OCI-LY7 (cell line): Measurements from ENCODE around the gene MTAP. TPM values are rescaled to one million over a fixed set of nuclear protein-coding genes. Genes with fewer than 3 reads are reported as not detected.

Experiments
- BruUV-seq: library from RNA; stranded (reverse); fragments of 400-500 nt; replicated peaks from 2 replicates; lab custom pipeline; 2021; lab: Mats Ljungman, UMichigan
- CTCF ChIA-PET: fragments of 300-600 bp; sonication (Branson Sonifier 250); formaldehyde crosslinking; loops from one replicate; lab custom pipeline; 2022; ENCODE audit warnings: antibody characterized with exemption; ENCODE audit not compliant: unreplicated experiment; lab: Charles Lee
- POLR2A ChIA-PET: fragments of 300-600 bp; sonication (Branson Sonifier 250); formaldehyde crosslinking; loops from one replicate; lab custom pipeline; 2022; ENCODE audit warnings: antibody characterized with exemption; lab: Charles Lee
- DNase-seq: peaks from one replicate; pipeline ENCODE4 v3.0.0-alpha.2; 2015; ENCODE audit warnings: low spot score
- H2AFZ ChIP-seq: fragments of 200-600 bp; sonication (generic), shearing (Covaris generic); 2 replicates; pipeline ENCODE4 v1.6.1; 2014; ENCODE audit warnings: mild to moderate bottlenecking, antibody characterized with exemption, low read length, moderate library complexity
- H3K27ac ChIP-seq: fragments of 200-600 bp; sonication (generic); 2 replicates; pipeline ENCODE4 v1.5.1; 2014; ENCODE audit warnings: mixed run types, low read depth, mild to moderate bottlenecking, moderate library complexity, low read length, inconsistent platforms; ENCODE audit not compliant: poor library complexity, severe bottlenecking
- H3K36me3 ChIP-seq: fragments of 200-600 bp; sonication (generic); 2 replicates; pipeline ENCODE4 v1.6.1; 2014; ENCODE audit warnings: mild to moderate bottlenecking, antibody characterized with exemption, low read length, moderate library complexity, mixed read lengths; ENCODE audit not compliant: insufficient read depth
- H3K4me1 ChIP-seq: fragments of 200-600 bp; sonication (generic); 2 replicates; pipeline ENCODE4 v1.5.1; 2014; ENCODE audit warnings: mild to moderate bottlenecking, low read length; ENCODE audit not compliant: insufficient read depth, poor library complexity, severe bottlenecking
- H3K4me2 ChIP-seq: fragments of 200-600 bp; sonication (generic); 2 replicates; pipeline ENCODE4 v1.6.1; 2014; ENCODE audit warnings: mild to moderate bottlenecking, low read length
- H3K4me3 ChIP-seq: fragments of 200-600 bp; sonication (generic); 2 replicates; pipeline ENCODE4 v1.5.1; 2014; ENCODE audit warnings: mild to moderate bottlenecking, low read depth, low read length; ENCODE audit not compliant: poor library complexity, severe bottlenecking
- H3K79me2 ChIP-seq: fragments of 200-600 bp; sonication (generic); 2 replicates; pipeline ENCODE4 v1.6.1; 2016; ENCODE audit warnings: low read depth, mild to moderate bottlenecking, low read length, moderate library complexity, mixed read lengths; ENCODE audit not compliant: insufficient read depth
- H3K9me2 ChIP-seq: fragments of 200-600 bp; sonication (generic); 2 replicates; pipeline ENCODE4 v1.6.1; 2016; ENCODE audit warnings: mild to moderate bottlenecking, low read length, mixed read lengths; ENCODE audit not compliant: insufficient read depth
- H3K9me3 ChIP-seq: fragments of 200-600 bp; sonication (generic); 2 replicates; pipeline ENCODE4 v1.6.1; 2014; ENCODE audit warnings: mild to moderate bottlenecking, mixed run types, low read length, mixed read lengths
- H4K20me1 ChIP-seq: fragments of 200-600 bp; sonication (generic); 2 replicates; pipeline ENCODE4 v1.6.1; 2014; ENCODE audit warnings: mild to moderate bottlenecking, antibody characterized with exemption, low read length, moderate library complexity, mixed read lengths; ENCODE audit not compliant: insufficient read depth
- CTCF ChIP-seq: fragments of 200-600 bp; sonication (generic); conservative IDR thresholded peaks from 2 replicates; pipeline ENCODE4 v1.5.1; 2014; ENCODE audit warnings: mild to moderate bottlenecking, antibody characterized with exemption, low read length, moderate library complexity, mixed read lengths
- EZH2phosphoT487 ChIP-seq: fragments of 200-600 bp; sonication (generic); IDR thresholded peaks from 2 replicates; pipeline ENCODE4 v1.6.1; 2018; ENCODE audit warnings: low read depth, borderline replicate concordance, mild to moderate bottlenecking, mixed run types, antibody characterized with exemption, low read length, moderate library complexity, mixed read lengths
- intact Hi-C: fragments of 100-400 bp; cut with micrococcal nuclease; formaldehyde crosslinking; loops from one replicate; pipeline ENCODE4 v1.10.0; 2022; ENCODE audit not compliant: unreplicated experiment
- total RNA-seq, 2 experiments: library from RNA; depleted of rRNA in 1 of 2; stranded (reverse); fragments of >200 nt in 1 of 2; shearing (Covaris generic) in 1 of 2; gene quantifications; 2 replicates each; pipeline ENCODE4 v1.2.3, GENCODE V29; 2014 to 2022

MTAP gene
- total RNA-seq, 2 experiments from 2014 or later: 41.6 to 101 TPM

GRCh38 chr9:21841133-21841532, 38.7 kb downstream of the MTAP start:
- H3K27ac ChIP-seq: no peak overlapping the region
- H4K20me1 ChIP-seq: no peaks in the 10 kb centered on the region
- H2AFZ ChIP-seq: no peak overlapping the region
- no peak for DNase-seq
- H3K4me1 ChIP-seq: peaks cover 8% of the 10 kb centered on the region
- peaks cover 98% of the 10 kb centered on the region for H3K36me3 ChIP-seq
- ChIA-PET POLR2A (interaction anchor here (0.6 kb wide), 1 partner anchor 108 kb away, joined by 3 read pairs; no protein-coding TSS in a partner anchor), CTCF (no interaction called here)
- TF ChIP-seq EZH2phosphoT487 (no peak), CTCF (no peak)
- intact Hi-C loops: no loop called here
- peaks cover 5% of the 10 kb centered on the region; the same call in 1 of the 2 replicates for H3K79me2 ChIP-seq
- H3K9me2 ChIP-seq: no peaks in the 10 kb centered on the region
- no TSS peak for BruUV-seq
- H3K9me3 ChIP-seq: peaks cover 46% of the 10 kb centered on the region
- no peak overlapping the region for H3K4me3 ChIP-seq
- no peak overlapping the region for H3K4me2 ChIP-seq

GRCh38 chr9:21848615-21849014, 46.2 kb downstream of the MTAP start:
- Histone ChIP-seq H3K9me3 (peaks cover 29% of the 10 kb centered on the region), H3K79me2 (no peaks in the 10 kb centered on the region), H3K4me2 (no peak overlapping the region), H3K27ac (no peak overlapping the region), H3K4me3 (no peak overlapping the region), H3K36me3 (peaks cover 95% of the 10 kb centered on the region), H2AFZ (no peak overlapping the region), H4K20me1 (peaks cover 3% of the 10 kb centered on the region; the same call in 1 of the 2 replicates), H3K9me2 (no peaks in the 10 kb centered on the region), H3K4me1 (no peaks in the 10 kb centered on the region)
- no TSS peak for BruUV-seq
- TF ChIP-seq CTCF: no peak
- TF ChIP-seq EZH2phosphoT487: no peak
- DNase-seq: no peak
- ChIA-PET POLR2A (interaction anchor here (0.6 to 1.2 kb wide), 2 partner anchors 18 to 282 kb away, joined by 3 read pairs; no protein-coding TSS in a partner anchor), CTCF (no interaction called here)
- intact Hi-C loops: no loop called here

- ChIA-PET CTCF (no interaction called here), POLR2A (interaction anchor here (0.7 kb wide), 1 partner anchor 31 kb away, joined by 3 read pairs; no protein-coding TSS in a partner anchor)
- Histone ChIP-seq H3K36me3 (peaks cover 97% of the 10 kb centered on the region), H2AFZ (no peak overlapping the region), H3K9me2 (no peaks in the 10 kb centered on the region), H3K79me2 (no peaks in the 10 kb centered on the region), H3K9me3 (peaks cover 6% of the 10 kb centered on the region; the same call in 1 of the 2 replicates), H3K4me1 (no peaks in the 10 kb centered on the region), H3K4me2 (no peak overlapping the region), H4K20me1 (peaks cover 6% of the 10 kb centered on the region; the same call in 1 of the 2 replicates), H3K27ac (no peak overlapping the region), H3K4me3 (no peak overlapping the region)
- no peak for TF ChIP-seq CTCF
- no peak for TF ChIP-seq EZH2phosphoT487
- DNase-seq: no peak
- intact Hi-C loops: no loop called here
- no TSS peak for BruUV-seq
Measured at GRCh38 chr9:21852754-21853153, 50.3 kb downstream of the MTAP start.
